ENCODE measurements around the gene TMEM236.

DNA sequence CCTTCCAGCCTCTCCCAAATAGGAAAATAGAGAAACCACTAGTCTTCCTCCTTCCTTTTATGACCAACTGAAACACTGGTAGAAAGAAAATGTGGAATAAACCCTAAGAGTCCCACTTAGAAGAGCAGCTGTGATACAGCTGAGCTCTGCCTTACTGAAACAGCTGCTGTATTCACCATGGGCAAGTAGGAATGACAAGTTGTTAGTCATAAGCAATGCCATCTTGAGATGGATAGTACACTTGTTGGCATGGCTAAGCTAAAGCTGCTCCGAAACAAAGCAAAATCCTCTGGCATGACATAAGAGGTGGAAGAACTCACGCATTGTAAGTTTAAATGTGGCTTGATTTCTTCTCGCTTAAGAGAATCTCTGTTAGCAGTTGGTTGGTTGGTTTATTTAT, 48.3 kb upstream of the TMEM236 start:
- TF ChIP-seq, protein P1, sequence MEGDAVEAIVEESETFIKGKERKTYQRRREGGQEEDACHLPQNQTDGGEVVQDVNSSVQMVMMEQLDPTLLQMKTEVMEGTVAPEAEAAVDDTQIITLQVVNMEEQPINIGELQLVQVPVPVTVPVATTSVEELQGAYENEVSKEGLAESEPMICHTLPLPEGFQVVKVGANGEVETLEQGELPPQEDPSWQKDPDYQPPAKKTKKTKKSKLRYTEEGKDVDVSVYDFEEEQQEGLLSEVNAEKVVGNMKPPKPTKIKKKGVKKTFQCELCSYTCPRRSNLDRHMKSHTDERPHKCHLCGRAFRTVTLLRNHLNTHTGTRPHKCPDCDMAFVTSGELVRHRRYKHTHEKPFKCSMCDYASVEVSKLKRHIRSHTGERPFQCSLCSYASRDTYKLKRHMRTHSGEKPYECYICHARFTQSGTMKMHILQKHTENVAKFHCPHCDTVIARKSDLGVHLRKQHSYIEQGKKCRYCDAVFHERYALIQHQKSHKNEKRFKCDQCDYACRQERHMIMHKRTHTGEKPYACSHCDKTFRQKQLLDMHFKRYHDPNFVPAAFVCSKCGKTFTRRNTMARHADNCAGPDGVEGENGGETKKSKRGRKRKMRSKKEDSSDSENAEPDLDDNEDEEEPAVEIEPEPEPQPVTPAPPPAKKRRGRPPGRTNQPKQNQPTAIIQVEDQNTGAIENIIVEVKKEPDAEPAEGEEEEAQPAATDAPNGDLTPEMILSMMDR (conservative IDR thresholded peaks at IDR 0.05), result no peak
- no peak for TF ChIP-seq EZH2 (IDR thresholded peaks at IDR 0.05; ENCODE audit: low read depth)

Data from PC-9 (cell line).